Measurements from ENCODE around the gene BMP10.

BMP10 gene

GRCh38 chr2:68889500-68889899 is 18.3 kb upstream of the BMP10 start:
- DNase-seq: no peak

- no peak for DNase-seq
These were observed 17.8 kb upstream of the BMP10 start for GRCh38 chr2:68889021-68889420.

GRCh38 chr2:68888038-68888704 is 17.0 kb upstream of the BMP10 start:
- no peak for DNase-seq

GRCh38 chr2:68885811-68886075 is 14.5 kb upstream of the BMP10 start:
- DNase-seq: no peak

GRCh38 chr2:68885074-68885810 is 14.0 kb upstream of the BMP10 start:
- DNase-seq: no peak

GRCh38 chr2:68880213-68880612 is 9.0 kb upstream of the BMP10 start:
- no peak for DNase-seq

- DNase-seq: no peak
These were observed 8.1 kb upstream of the BMP10 start for GRCh38 chr2:68879296-68879695.

GRCh38 chr2:68878753-68879152 is 7.6 kb upstream of the BMP10 start:
- no peak for DNase-seq

GRCh38 chr2:68878071-68878711 is 7.0 kb upstream of the BMP10 start:
- no peak for DNase-seq

GRCh38 chr2:68877079-68877772 is 6.0 kb upstream of the BMP10 start:
- no peak for DNase-seq

GRCh38 chr2:68870215-68870614 is 982 bp downstream of the BMP10 start:
- DNase-seq: no peak

GRCh38 chr2:68865108-68865507 is 6.1 kb downstream of the BMP10 start:
- no peak for DNase-seq

GRCh38 chr2:68863996-68864395 is 7.2 kb downstream of the BMP10 start:
- no peak for DNase-seq

- no peak for DNase-seq
These were observed 8.3 kb downstream of the BMP10 start for GRCh38 chr2:68862889-68863288.

GRCh38 chr2:68861330-68861729 is 9.9 kb downstream of the BMP10 start:
- no peak for DNase-seq

GRCh38 chr2:68860111-68860510 is 11.1 kb downstream of the BMP10 start:
- no peak for DNase-seq

- DNase-seq: no peak
These were observed 13.2 kb downstream of the BMP10 start for GRCh38 chr2:68857855-68858456.

- no peak for DNase-seq
These were observed 13.9 kb downstream of the BMP10 start for GRCh38 chr2:68857202-68857845.

GRCh38 chr2:68855550-68855949 is 15.6 kb downstream of the BMP10 start:
- DNase-seq: no peak

GRCh38 chr2:68854476-68854875 is 16.7 kb downstream of the BMP10 start:
- DNase-seq: no peak

- DNase-seq: no peak
These were observed 17.3 kb downstream of the BMP10 start for GRCh38 chr2:68853915-68854314.

- DNase-seq: no peak
These were observed 18.2 kb downstream of the BMP10 start for GRCh38 chr2:68853035-68853434.

- DNase-seq: no peak
These were observed 20.7 kb downstream of the BMP10 start for GRCh38 chr2:68850524-68850923.

All from NCI-H1092 treated with DMSO at 0.1 percent for 48 hours (cell line).